OCI-LY7 (cell line): Measurements from ENCODE around the gene CRBN.

Experiments used
- CTCF ChIP-seq: fragments of 200-600 bp; sonication (generic); conservative IDR thresholded peaks from 2 replicates; pipeline ENCODE4 v1.5.1; 2014; ENCODE audit warnings: mild to moderate bottlenecking, antibody characterized with exemption, low read length, moderate library complexity, mixed read lengths
- EZH2phosphoT487 ChIP-seq: fragments of 200-600 bp; sonication (generic); IDR thresholded peaks from 2 replicates; pipeline ENCODE4 v1.6.1; 2018; ENCODE audit warnings: low read depth, borderline replicate concordance, mild to moderate bottlenecking, mixed run types, antibody characterized with exemption, low read length, moderate library complexity, mixed read lengths

- TF ChIP-seq CTCF (no peak), EZH2phosphoT487 (no peak)
Measured at GRCh38 chr3:3172627-3173026, 6.9 kb downstream of the CRBN start.
